Upper lobe of right lung (tissue), 1 donor: Measurements from ENCODE around the gene MRPL2. TPM values are rescaled to one million over a fixed set of nuclear protein-coding genes. Genes with fewer than 3 reads are reported as not detected.

Source experiments
- ATAC-seq: fragments of 200-7000 bp; cut with Tn5 transposase; one replicate; pipeline ENCODE4 v1.9.1; 2020; ENCODE audit warnings: mild to moderate bottlenecking, moderate library complexity
- DNase-seq: peaks from one replicate; pipeline ENCODE4 v3.0.0-alpha.2; 2020
- H3K27ac ChIP-seq: fragments of 200-600 bp; one replicate; pipeline ENCODE4 v1.8.0; 2022
- H3K27me3 ChIP-seq: fragments of 200-600 bp; one replicate; pipeline ENCODE4 v1.8.0; 2022; ENCODE audit warnings: mild to moderate bottlenecking
- H3K36me3 ChIP-seq: fragments of 200-600 bp; one replicate; pipeline ENCODE4 v1.8.0; 2022
- H3K4me1 ChIP-seq: fragments of 200-600 bp; one replicate; pipeline ENCODE4 v1.8.0; 2022
- H3K4me3 ChIP-seq: fragments of 200-600 bp; one replicate; pipeline ENCODE4 v1.8.0; 2022; ENCODE audit warnings: mild to moderate bottlenecking
- H3K9me3 ChIP-seq: fragments of 200-600 bp; one replicate; pipeline ENCODE4 v1.8.0; 2022
- intact Hi-C: fragments of 100-400 bp; cut with DNase I; formaldehyde crosslinking; loops from one replicate; pipeline ENCODE4 v1.11.0; 2022
- total RNA-seq: library from RNA; stranded (reverse); fragmentation: NEBNext Ultra II Directional; extraction: Animal tissue kit (Norgen Biotek cat#: 25700); gene quantifications from one replicate; pipeline ENCODE4 v1.2.1, GENCODE V29; 2021
- TF ChIP-seq, protein P1 (sequence below): fragments of 200-600 bp; IDR thresholded peaks from one replicate; pipeline ENCODE4 v1.8.0; 2022; ENCODE audit warnings: antibody characterized with exemption
- donor health status: DM: no; HTN: yes; CAD: no; lungs with severe emphysema.

The MRPL2 gene
- total RNA-seq, 1 donor from 2014 or later, result 42.4 TPM

DNA sequence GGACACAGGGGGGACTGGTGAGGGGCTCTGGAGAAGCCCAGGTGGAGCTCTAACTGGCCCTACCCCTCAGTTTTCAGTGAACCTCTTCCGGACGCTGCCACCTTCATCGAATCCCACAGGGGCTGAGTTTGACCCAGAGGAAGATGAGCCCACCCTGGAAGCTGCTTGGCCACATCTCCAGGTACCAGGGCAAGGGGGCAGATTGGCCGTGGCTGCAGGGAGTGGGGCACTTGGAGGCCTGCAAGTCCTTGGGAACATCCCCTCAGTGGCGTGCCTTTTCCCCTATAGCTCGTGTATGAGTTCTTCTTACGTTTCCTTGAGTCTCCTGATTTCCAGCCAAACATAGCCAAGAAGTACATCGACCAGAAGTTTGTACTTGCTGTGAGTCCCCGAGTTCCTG lies 52.1 kb downstream of the MRPL2 start:
- Histone ChIP-seq H3K27ac (no peak overlapping the region), H3K27me3 (no peaks in the 10 kb centered on the region), H3K36me3 (peaks cover 56% of the 10 kb centered on the region), H3K4me1 (no peaks in the 10 kb centered on the region), H3K4me3 (no peak overlapping the region), H3K9me3 (no peaks in the 10 kb centered on the region)
- ATAC-seq (no peak), DNase-seq (no peak)
- TF ChIP-seq, protein P1, sequence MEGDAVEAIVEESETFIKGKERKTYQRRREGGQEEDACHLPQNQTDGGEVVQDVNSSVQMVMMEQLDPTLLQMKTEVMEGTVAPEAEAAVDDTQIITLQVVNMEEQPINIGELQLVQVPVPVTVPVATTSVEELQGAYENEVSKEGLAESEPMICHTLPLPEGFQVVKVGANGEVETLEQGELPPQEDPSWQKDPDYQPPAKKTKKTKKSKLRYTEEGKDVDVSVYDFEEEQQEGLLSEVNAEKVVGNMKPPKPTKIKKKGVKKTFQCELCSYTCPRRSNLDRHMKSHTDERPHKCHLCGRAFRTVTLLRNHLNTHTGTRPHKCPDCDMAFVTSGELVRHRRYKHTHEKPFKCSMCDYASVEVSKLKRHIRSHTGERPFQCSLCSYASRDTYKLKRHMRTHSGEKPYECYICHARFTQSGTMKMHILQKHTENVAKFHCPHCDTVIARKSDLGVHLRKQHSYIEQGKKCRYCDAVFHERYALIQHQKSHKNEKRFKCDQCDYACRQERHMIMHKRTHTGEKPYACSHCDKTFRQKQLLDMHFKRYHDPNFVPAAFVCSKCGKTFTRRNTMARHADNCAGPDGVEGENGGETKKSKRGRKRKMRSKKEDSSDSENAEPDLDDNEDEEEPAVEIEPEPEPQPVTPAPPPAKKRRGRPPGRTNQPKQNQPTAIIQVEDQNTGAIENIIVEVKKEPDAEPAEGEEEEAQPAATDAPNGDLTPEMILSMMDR, result no peak
- intact Hi-C loops, result no loop called here

DNA sequence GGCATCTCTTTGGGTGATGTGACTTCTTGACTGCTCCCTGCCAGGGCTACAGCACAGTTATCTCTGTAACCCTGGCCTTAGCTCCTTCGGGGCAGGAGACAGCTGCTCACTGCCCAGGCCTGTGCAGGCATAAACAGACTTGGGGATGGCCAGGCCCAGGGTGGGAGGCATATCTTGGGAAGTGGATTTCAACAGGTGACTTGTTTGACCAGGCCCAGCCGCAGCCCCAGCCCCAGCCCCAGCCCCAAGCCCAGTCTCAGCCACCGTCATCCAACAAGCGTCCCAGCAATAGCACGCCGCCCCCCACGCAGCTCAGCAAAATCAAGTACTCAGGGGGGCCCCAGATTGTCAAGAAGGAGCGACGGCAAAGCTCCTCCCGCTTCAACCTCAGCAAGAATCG lies 53.0 kb downstream of the MRPL2 start:
- peaks cover 47% of the 10 kb centered on the region for H3K36me3 ChIP-seq
- no peaks in the 10 kb centered on the region for H3K9me3 ChIP-seq
- no peak overlapping the region for H3K27ac ChIP-seq
- intact Hi-C loops, result no loop called here
- no peak for DNase-seq
- no peak overlapping the region for H3K4me3 ChIP-seq
- H3K27me3 ChIP-seq, result no peaks in the 10 kb centered on the region
- TF ChIP-seq, protein P1, result no peak
- H3K4me1 ChIP-seq, result no peaks in the 10 kb centered on the region
- no peak for ATAC-seq

DNA sequence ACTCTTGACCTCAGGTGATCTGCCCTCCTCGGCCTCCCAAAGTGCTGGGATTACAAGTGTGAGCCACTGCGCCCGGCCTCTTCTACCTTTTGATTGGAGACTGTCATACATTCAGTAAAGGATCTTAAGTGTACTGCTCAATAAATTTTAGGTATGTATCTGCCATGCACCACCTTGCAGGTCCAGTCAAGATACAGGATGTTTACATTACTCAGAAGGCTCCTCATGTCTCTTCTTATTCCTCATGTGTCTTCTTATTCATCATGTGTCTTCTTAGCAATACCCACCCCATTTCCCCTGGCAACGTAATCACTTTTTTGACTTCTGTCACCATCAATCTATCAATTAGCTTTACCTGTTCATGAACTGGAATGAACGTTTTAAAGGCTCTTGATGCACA lies 53.4 kb downstream of the MRPL2 start:
- no peak for ATAC-seq
- Histone ChIP-seq H3K27ac (no peak overlapping the region), H3K4me3 (no peak overlapping the region), H3K9me3 (no peaks in the 10 kb centered on the region), H3K4me1 (no peaks in the 10 kb centered on the region), H3K36me3 (peaks cover 43% of the 10 kb centered on the region), H3K27me3 (no peaks in the 10 kb centered on the region)
- DNase-seq, result no peak
- TF ChIP-seq, protein P1, result no peak
- intact Hi-C loops, result no loop called here

Other genes with a start within 250 kb of the MRPL2 start
- gene RPL7L1, start 179.8 kb downstream of the MRPL2 start, total RNA-seq, result 64.9 TPM
- gene PTCRA, start 143.4 kb downstream of the MRPL2 start, total RNA-seq, result 5.0 TPM
- 63.7 TPM for gene CNPY3, start 130.0 kb downstream of the MRPL2 start, total RNA-seq
- 1.4 TPM for gene GNMT, start 98.7 kb downstream of the MRPL2 start, total RNA-seq
- 30.4 TPM for gene PEX6, start 80.3 kb downstream of the MRPL2 start, total RNA-seq
- 24.1 TPM for gene PPP2R5D, start 74.9 kb downstream of the MRPL2 start, total RNA-seq
- 45.5 TPM for gene MEA1, start 45.5 kb downstream of the MRPL2 start, total RNA-seq
- 58.8 TPM for gene KLHDC3, start 45.2 kb downstream of the MRPL2 start, total RNA-seq
- 39.4 TPM for gene RRP36, start 37.8 kb downstream of the MRPL2 start, total RNA-seq
- gene CUL7, start 5.6 kb downstream of the MRPL2 start, total RNA-seq, result 20.1 TPM
- gene KLC4, start 197 bp upstream of the MRPL2 start, total RNA-seq, result 32.0 TPM
- 97.1 TPM for gene PTK7, start 16.9 kb upstream of the MRPL2 start, total RNA-seq
- 33.6 TPM for gene SRF, start 111.8 kb upstream of the MRPL2 start, total RNA-seq
- 37.4 TPM for gene CUL9, start 122.8 kb upstream of the MRPL2 start, total RNA-seq
- 27.6 TPM for gene DNPH1, start 170.0 kb upstream of the MRPL2 start, total RNA-seq
- 0.17 TPM for gene TTBK1, start 184.0 kb upstream of the MRPL2 start, total RNA-seq
- gene SLC22A7, start 238.8 kb upstream of the MRPL2 start, total RNA-seq, result not detected
- gene CRIP3, start 249.4 kb upstream of the MRPL2 start, total RNA-seq, result 0.90 TPM